SH-SY5Y (cell line): Measurements from ENCODE around the gene STOML2.

Source experiments
- GATA2 ChIP-seq: IDR thresholded peaks from 2 replicates; pipeline ENCODE4 v1.6.1; 2011; ENCODE audit warnings: mild to moderate bottlenecking, low read depth, low read length
- GATA3 ChIP-seq: IDR thresholded peaks from 2 replicates; pipeline ENCODE4 v1.6.1; 2011; ENCODE audit warnings: low read depth, mild to moderate bottlenecking, low read length, moderate library complexity

GRCh38 chr9:35134920-35135319 is 32.0 kb upstream of the STOML2 start:
- TF ChIP-seq GATA2 (no peak), GATA3 (no peak)
